G401.6 (cell line): ENCODE results near the gene SLC16A4.
"Not testable (repeated sequence)": the region's sequence is repeated elsewhere in the genome, so short reads cannot be mapped to it uniquely, and the experiment has no call there.

Experiments used
- FAIRE-seq: peaks from 2 replicates; lab custom pipeline; 2012; peaks lifted over from hg19 to GRCh38; lab: Jason Lieb, UNC

SLC16A4 gene

DNA sequence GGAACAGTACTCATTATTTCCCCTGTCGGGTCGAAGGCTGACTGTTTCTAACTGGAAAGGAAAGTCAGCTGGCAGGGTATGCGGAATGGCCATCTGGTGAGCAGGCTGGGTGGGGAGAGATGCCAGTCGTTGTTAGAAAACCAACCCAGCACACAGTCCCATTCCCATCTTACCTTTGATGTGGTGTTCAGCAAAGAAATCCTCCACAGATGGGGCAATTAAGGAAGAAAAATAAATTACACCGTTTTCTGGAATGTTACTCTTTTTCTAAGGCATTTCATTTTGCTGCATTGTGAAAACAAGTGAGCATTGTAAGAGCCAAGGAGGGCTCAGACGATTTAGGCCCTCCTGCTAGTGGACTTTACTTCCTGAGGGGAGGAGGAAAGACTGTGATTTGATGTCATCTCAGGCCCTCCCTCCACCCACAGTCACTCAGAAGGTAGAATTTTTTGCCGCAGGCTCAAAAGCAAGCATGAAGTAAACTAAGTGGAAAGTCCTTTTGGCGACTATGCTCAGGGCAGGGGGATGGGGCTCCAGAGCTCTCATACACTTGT is at the start of gene SLC16A4:
SLC16A4 (minus strand) TSS at position 335 of the 554 bp plus-strand sequence. CDS start 1,703 bp downstream, outside the sequence.
- FAIRE-seq, result no peak

DNA sequence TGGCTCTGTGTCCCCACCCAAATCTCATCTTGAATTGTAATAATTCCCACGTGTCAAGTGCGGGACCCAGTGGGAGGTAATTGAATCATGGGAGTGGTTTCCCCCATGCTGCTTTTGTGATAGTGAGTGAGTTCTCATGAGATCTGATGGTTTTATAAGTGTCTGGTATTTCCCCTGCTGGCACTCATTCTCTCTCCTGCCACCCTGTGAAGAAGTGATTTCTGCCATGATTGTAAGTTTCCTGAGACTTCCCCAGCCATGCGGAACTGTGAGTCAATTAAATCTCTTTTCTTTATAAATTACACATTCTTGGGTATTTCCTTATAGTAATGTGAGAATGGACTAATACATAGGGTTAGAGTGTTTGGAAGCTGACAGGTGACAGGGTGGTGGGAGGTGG is 49.0 kb upstream of the SLC16A4 start:
- not testable (repeated sequence) for FAIRE-seq

- no peak for FAIRE-seq
These were observed 48.1 kb upstream of the SLC16A4 start for GRCh38 chr1:110438893-110439292.

DNA sequence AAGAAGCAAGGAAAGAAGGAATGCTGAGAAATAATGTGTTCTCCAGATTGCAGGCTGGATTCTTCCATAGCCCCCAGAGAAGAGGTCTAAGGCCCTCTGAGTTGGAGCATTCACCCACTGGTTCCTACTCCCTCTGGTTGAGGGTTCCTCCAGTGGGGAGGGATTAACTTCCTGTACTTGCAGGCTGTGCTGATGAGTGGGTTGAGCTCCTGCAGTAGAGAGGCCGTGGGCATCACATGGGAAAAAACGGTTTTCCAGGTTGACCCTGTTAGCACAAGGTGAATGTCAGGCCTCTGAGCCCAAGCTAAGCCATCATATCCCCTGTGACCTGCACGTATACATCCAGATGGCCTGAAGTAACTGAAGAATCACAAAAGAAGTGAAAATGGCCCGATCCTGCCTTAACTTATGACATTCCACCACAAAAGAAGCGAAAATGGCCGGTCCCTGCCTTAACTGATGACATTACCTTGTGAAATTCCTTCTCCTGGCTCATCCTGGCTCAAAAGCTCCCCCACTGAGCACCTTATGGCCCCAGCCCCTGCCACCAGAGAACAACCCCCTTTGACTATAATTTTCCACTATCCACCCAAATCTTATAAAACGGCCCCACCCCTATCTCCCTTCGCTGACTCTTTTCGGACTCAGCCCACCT is 46.9 kb upstream of the SLC16A4 start:
- FAIRE-seq, result not testable (repeated sequence)

DNA sequence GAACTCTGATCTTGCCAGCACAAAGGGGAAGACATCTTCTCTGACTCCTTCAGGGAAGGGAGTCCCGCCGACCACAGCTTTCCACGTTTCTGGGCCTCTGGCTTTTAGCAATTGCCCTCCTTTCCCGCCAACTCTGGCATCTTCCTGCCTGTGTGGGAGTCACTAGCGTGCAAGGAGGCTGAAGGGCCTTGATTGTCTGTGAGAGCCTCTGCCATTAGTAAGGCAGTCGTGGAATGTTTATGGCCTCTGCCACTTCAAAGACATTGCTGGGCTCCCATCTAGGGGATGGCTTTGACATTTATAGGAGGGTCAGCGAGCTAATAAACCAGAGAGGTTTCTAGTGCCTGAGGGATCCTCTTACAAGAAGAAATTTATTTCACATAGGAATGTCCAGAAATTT is 45.8 kb upstream of the SLC16A4 start:
- no peak for FAIRE-seq

GRCh38 chr1:110434946-110435345 is 44.1 kb upstream of the SLC16A4 start:
- FAIRE-seq, result no peak

DNA sequence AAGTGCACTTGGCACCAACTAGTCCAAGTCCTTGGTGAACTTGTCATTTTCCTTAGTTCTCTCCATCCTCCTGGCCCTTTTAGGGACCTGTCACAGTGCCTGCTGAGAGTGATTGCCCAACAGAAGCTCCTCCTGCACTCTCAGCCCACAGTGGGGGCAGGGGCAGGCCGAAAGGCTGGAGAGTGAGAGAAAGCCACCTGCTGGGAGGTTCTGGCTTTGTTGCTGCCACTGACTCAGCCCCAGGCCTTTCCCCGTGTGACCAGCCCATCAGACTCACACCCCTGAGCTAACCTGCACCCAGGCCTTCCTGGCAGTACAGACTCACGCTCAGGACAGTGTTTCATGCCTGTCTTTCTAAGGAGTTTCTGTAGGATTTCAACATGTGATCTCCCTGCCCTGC is 43.0 kb upstream of the SLC16A4 start:
- no peak for FAIRE-seq

GRCh38 chr1:110433213-110433612 is 42.4 kb upstream of the SLC16A4 start:
- FAIRE-seq, result no peak

DNA sequence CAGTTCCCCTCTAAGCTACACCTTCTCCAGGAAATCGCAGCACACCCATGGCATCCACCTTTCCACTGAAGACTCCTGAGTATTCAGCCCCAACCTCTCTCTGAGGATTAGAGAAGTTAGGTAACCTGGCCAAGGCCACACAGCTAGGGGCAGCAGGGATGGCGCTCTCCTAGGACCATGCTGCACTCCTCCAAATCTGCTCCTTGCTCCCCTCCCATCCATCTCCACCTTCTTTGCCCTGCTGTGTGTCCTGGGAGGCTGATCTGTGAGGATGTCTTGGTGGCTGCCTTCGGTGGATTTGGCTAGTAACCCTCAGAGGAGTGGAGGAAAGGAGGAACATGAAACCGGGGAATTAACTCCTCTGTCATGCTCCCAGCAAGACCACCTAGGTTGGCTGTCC is 40.1 kb upstream of the SLC16A4 start:
- no peak for FAIRE-seq

DNA sequence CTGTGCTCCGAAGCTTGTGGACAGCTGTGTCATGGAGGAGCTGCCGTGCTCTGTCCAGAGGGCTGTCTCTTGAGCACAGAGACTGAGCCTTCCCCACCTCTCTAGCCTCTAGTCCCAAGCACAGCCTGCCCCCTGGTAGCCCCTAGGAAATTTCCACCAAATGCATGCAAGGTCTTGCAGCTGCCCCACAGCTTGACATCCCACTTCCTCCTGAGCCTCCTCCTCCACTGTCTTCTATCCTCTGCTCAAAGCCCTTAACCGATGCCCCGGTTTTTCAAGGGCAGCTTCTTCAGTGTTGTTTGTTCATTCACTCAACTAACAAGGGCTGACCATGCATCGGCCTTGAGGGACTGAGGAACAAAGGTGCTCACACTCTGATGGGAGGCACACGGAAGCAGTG is 39.5 kb upstream of the SLC16A4 start:
- no peak for FAIRE-seq

- FAIRE-seq, result no peak
These were observed 38.1 kb upstream of the SLC16A4 start for GRCh38 chr1:110428946-110429345.

- FAIRE-seq, result no peak
These were observed 36.0 kb upstream of the SLC16A4 start for GRCh38 chr1:110426854-110427253.

DNA sequence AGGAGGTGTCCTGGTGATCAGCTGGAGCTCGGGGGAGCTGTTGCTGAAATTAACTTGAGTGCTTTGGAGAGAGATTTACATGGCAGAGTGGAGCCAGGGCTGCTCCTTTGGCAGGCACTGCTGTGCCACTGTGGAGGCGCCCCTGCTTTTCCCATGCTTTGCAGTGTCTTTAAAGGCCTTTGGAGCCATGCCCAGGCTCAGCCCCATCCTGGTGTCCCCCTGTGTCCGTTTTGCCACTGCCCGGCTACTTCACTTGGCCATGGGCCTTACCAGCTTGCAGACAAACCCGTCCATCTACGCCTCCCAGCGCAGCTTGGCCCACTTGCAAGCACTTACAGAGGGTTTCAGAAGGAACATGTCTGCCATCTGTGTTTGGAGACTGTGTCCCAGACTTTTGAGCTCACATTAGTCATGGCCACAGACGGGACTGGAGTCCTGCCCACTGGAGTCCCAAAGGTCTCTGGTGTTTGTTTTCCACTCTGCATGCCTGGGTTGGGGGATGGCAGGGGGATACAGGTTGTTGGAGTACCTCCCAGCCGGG is 34.9 kb upstream of the SLC16A4 start:
- no peak for FAIRE-seq

- no peak for FAIRE-seq
These were observed 34.1 kb upstream of the SLC16A4 start for GRCh38 chr1:110424699-110425611.

DNA sequence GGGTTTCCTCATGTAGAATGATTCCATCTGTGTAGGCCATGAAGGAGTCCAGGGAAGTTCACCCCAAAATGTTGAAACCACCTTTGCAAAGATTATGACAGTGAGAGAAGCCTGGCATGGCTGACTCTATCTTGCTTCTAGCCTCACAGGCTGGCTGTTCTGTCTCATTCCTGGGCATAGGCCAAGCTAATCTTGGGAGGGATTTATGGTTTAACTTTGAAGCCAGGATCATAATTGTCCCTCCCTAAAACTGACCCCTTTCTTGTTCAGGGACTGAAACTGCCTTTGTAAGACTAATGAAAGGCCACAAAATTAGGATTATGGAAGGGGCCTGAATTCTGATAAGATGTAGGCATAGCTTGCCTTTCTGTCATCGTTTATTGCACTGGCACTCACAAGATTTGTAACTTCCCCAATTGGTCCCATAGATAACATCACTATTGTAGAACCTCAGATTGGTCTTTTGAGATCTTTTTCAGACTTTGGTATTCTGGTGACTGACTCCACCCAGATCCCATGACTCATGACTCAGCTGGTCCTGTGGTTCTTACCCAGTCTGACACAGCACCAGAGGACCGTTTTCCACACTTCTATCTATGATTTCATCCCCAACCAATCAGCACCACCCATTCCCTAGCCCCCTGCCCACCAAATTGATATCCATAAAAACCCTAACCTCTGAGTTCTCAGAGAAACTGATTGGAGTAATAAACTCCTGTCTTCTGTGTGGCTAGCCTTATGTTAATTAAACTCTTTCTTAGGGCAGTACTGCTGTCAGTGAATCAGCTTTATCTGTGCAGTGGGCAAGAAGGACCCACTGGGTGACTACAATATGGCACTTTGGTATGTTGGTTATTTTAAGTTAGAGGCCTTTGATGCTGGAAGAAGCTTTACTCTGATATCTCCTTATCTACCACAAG is 30.3 kb upstream of the SLC16A4 start:
- FAIRE-seq, result no peak

- no peak for FAIRE-seq
These were observed 29.3 kb upstream of the SLC16A4 start for GRCh38 chr1:110420023-110420662.

DNA sequence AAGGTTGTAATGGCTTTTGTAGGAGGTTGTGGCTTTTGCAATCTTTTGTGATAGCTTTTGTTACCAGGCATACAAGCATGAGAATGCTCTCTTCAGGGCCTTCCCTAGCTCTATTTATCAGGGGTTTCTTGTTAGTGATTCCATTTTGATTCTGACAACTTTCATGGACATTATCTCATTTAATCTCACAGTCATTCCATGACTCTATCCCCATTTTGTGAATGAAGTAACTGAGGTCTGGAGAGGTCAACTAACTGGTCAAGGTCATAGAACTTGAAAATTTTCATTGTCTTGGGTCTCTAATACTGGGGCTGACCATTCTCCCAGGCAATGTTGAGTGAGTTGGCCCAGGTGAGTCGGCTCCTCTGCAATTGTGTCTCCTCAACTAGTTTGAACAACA is 27.9 kb upstream of the SLC16A4 start:
- no peak for FAIRE-seq

GRCh38 chr1:110413045-110413444 is 22.2 kb upstream of the SLC16A4 start:
- not testable (repeated sequence) for FAIRE-seq

DNA sequence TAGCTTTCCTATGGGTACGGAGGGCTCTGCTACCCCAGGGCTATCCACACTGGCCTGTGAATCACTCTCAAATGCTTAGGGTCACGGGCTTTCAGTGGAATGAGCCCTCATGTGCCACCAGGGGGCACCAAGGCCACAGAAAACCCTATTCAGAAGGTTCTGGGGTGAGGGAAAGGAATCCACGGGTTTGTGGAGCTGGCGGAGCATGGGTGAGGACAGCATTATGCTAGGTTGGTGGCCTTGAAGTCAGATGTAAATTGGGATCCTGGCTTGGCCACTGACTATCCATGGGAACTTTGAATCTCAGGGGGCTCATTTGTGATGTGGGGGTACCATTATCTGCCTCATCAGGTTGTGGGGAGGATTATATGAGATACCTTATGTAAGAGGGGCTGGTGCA is 21.8 kb upstream of the SLC16A4 start:
- FAIRE-seq, result no peak

DNA sequence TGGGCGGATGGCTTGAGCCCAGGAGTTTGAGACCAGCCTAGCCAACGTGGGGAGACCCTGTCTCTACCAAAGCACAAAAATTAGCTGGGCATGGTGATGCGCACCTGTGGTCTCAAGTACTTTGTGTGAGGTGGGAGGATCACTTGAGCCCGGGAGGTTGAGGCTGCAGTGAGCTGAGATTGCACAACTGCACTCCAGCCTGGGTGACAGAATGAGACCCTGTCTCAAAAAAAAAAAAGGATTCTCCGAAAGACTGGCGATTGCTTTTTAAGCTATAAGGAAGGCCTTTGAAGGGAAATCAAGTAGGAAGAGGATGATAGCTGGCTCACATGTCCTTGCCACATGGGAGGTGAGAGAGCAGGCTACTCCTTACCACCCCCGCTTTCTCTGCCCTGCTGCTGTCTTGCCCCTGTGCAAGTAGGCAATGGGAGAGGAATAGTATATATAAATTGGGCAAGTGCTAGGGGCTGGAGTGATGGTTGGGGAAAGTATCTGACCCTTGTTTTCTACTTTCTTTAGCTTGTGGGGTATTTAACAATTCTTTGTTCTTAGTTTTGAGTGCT is 20.4 kb upstream of the SLC16A4 start:
- no peak for FAIRE-seq

DNA sequence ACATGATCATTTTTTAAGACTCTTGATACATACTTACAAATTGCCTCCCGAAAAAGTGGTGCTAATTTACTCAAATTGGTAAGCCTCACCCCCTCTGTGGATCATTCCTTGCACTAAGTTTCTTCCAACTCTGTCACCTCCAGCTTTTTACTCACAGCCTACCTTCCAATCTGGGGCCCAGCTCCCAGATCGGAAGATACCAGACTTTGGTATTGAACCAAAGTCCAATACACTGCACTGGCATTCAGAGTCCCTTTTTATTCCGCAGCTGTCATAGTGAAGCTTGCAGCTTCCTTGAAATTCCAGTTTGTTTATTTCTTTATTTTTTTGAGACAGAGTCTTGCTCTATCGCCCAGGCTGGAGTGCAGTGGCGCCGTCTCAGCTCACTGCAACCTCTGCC is 18.5 kb upstream of the SLC16A4 start:
- no peak for FAIRE-seq
